A673 (cell line): ENCODE results near the gene EXD3. TPM values are rescaled to one million over a fixed set of nuclear protein-coding genes. Genes with fewer than 3 reads are reported as not detected.
"Not testable (repeated sequence)": the region's sequence is repeated elsewhere in the genome, so short reads cannot be mapped to it uniquely, and the experiment has no call there.

ENCODE experiments used
- BruUV-seq: library from RNA; stranded (reverse); fragments of 400-500 nt; replicated peaks from 2 replicates; lab custom pipeline; 2021; lab: Mats Ljungman, UMichigan
- CTCF ChIA-PET: fragments of 300-600 bp; sonication (Branson Sonifier 250); formaldehyde crosslinking; loops from one replicate; lab custom pipeline; 2022; ENCODE audit warnings: antibody characterized with exemption; lab: Charles Lee
- POLR2A ChIA-PET: fragments of 300-600 bp; sonication (Branson Sonifier 250); formaldehyde crosslinking; loops from one replicate; lab custom pipeline; 2022; ENCODE audit warnings: antibody characterized with exemption; ENCODE audit not compliant: low non-redundant PET; lab: Charles Lee
- DNase-seq: peaks from one replicate; pipeline ENCODE4 v3.0.0-alpha.2; 2015; ENCODE audit warnings: low spot score
- H3K27ac ChIP-seq: fragments of 200-600 bp; sonication (generic); 2 replicates; pipeline ENCODE4 v1.5.1; 2016; ENCODE audit warnings: mixed run types, low read depth, mild to moderate bottlenecking, mixed read lengths, antibody characterized with exemption, low read length; ENCODE audit not compliant: poor library complexity, severe bottlenecking
- H3K27me3 ChIP-seq: fragments of 200-600 bp; sonication (generic); replicated peaks from 2 replicates; pipeline ENCODE4 v1.6.1; 2017; ENCODE audit warnings: mixed run types, low read depth, mild to moderate bottlenecking, mixed read lengths, antibody characterized with exemption, low read length; ENCODE audit not compliant: insufficient read depth, poor library complexity
- H3K36me3 ChIP-seq: fragments of 200-600 bp; sonication (generic); 2 replicates; pipeline ENCODE4 v1.6.1; 2016; ENCODE audit warnings: mixed run types, mild to moderate bottlenecking, mixed read lengths, antibody characterized with exemption, low read length; ENCODE audit not compliant: insufficient read depth, poor library complexity, severe bottlenecking
- H3K4me1 ChIP-seq: fragments of 200-600 bp; sonication (generic); 2 replicates; pipeline ENCODE4 v1.6.1; 2017; ENCODE audit warnings: mixed run types, mild to moderate bottlenecking, mixed read lengths, antibody characterized with exemption, low read length; ENCODE audit not compliant: insufficient read depth, poor library complexity, severe bottlenecking
- H3K4me3 ChIP-seq: fragments of 200-600 bp; sonication (generic); 2 replicates; pipeline ENCODE4 v1.5.1; 2016; ENCODE audit warnings: low read depth, mixed run types, mild to moderate bottlenecking, mixed read lengths, low read length; ENCODE audit not compliant: poor library complexity, severe bottlenecking
- H3K9me3 ChIP-seq: fragments of 200-600 bp; sonication (generic); 2 replicates; pipeline ENCODE4 v1.6.1; 2016; ENCODE audit warnings: mixed run types, low read depth, mild to moderate bottlenecking, mixed read lengths, antibody characterized with exemption, low read length; ENCODE audit not compliant: poor library complexity, severe bottlenecking
- EZH2 ChIP-seq: fragments of 200-600 bp; sonication (generic); IDR thresholded peaks from 2 replicates; pipeline ENCODE4 v1.6.1; 2017; ENCODE audit warnings: borderline replicate concordance, low read depth, mild to moderate bottlenecking, mixed read lengths, antibody characterized with exemption, low read length; ENCODE audit not compliant: poor library complexity, severe bottlenecking
- intact Hi-C: fragments of 100-400 bp; cut with micrococcal nuclease; formaldehyde crosslinking; loops from one replicate; pipeline ENCODE4 v1.10.0; 2022; ENCODE audit not compliant: unreplicated experiment
- total RNA-seq: library from RNA; stranded (reverse); gene quantifications from 2 replicates; pipeline ENCODE4 v1.2.3, GENCODE V29; 2021
- TF ChIP-seq, protein P1 (sequence below): fragments of 300-800, 200-600 bp; sonication (generic); conservative IDR thresholded peaks from 2 replicates; pipeline ENCODE4 v1.5.1; 2017; ENCODE audit warnings: low read depth, mild to moderate bottlenecking, antibody characterized with exemption, low read length, moderate library complexity, mixed read lengths

EXD3 gene
- total RNA-seq, 1 experiment from 2014 or later: 6.3 TPM

DNA sequence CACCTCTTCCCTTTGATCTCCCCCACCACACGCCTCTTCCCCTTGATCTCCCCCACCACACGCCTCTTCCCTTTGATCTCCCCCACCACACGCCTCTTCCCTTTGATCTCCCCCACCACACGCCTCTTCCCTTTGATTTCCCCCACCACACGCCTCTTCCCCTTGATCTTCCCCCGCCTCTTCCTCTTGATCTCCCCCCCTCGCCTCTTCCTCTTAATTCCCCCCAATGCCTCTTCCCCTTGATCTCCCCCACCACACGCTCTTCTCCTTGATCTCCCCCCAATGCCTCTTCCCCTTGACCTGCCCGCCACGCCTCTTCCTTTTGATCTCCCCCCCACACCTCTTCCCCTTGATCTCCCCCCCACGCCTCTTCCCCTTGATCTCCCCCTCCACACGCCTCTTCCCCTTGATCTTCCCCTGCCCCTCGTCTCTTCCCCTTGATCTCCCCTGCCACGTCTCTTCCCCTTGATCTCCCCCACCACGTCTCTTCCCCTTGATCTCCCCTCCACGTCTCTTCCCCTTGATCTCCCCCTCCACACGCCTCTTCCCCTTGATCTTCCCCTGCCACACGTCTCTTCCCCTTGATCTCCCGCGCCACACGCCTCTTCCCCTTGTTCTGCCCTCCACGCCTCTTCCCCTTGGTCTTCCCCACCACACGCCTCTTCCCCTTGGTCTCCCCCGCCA is 27.7 kb upstream of the EXD3 start:
- peaks cover 16% of the 10 kb centered on the region for H3K36me3 ChIP-seq
- intact Hi-C loops, H3K4me3 ChIP-seq, CTCF ChIA-PET, H3K4me1 ChIP-seq, H3K27me3 ChIP-seq, POLR2A ChIA-PET, DNase-seq, H3K27ac ChIP-seq, H3K9me3 ChIP-seq, BruUV-seq: not testable (repeated sequence)

DNA sequence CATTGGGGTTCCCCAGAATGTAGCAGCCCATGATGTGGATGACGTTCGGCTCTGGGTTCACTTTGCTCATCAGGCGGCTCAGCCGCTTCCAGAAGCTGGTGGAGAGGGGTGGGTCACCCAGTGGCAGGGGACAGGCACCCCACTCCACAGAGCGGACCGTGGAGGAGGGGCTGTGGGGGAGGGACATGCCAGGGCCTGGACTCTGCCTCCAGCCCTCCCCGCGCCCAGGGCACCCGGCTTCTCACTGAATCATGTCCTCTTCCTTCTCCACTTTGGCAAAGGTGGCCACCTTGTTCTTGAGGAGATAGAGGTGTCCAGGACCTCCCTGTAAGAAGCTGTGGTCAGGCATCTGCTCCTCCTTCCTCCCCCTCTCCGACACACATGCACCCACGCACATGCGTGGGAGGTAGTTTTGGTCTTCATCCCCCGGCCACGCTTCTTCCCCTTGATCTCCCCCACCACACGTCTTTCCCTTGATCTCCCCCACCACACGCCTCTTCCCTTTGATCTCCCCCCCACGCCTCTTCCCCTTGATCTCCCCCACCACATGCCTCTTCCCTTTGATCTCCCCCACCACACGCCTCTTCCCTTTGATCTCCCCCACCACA is 27.1 kb upstream of the EXD3 start:
- H3K4me3 ChIP-seq: no peak overlapping the region
- no TSS peak for BruUV-seq
- no peak overlapping the region for H3K27ac ChIP-seq
- ChIA-PET POLR2A (no interaction called here), CTCF (no interaction called here)
- intact Hi-C loops: no loop called here
- no peaks in the 10 kb centered on the region for H3K9me3 ChIP-seq
- DNase-seq: no peak
- H3K4me1 ChIP-seq: peaks cover 13% of the 10 kb centered on the region
- peaks cover 16% of the 10 kb centered on the region for H3K36me3 ChIP-seq
- H3K27me3 ChIP-seq: no peaks in the 10 kb centered on the region
- TF ChIP-seq, protein P1, sequence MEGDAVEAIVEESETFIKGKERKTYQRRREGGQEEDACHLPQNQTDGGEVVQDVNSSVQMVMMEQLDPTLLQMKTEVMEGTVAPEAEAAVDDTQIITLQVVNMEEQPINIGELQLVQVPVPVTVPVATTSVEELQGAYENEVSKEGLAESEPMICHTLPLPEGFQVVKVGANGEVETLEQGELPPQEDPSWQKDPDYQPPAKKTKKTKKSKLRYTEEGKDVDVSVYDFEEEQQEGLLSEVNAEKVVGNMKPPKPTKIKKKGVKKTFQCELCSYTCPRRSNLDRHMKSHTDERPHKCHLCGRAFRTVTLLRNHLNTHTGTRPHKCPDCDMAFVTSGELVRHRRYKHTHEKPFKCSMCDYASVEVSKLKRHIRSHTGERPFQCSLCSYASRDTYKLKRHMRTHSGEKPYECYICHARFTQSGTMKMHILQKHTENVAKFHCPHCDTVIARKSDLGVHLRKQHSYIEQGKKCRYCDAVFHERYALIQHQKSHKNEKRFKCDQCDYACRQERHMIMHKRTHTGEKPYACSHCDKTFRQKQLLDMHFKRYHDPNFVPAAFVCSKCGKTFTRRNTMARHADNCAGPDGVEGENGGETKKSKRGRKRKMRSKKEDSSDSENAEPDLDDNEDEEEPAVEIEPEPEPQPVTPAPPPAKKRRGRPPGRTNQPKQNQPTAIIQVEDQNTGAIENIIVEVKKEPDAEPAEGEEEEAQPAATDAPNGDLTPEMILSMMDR: no peak
- no peak for TF ChIP-seq EZH2

DNA sequence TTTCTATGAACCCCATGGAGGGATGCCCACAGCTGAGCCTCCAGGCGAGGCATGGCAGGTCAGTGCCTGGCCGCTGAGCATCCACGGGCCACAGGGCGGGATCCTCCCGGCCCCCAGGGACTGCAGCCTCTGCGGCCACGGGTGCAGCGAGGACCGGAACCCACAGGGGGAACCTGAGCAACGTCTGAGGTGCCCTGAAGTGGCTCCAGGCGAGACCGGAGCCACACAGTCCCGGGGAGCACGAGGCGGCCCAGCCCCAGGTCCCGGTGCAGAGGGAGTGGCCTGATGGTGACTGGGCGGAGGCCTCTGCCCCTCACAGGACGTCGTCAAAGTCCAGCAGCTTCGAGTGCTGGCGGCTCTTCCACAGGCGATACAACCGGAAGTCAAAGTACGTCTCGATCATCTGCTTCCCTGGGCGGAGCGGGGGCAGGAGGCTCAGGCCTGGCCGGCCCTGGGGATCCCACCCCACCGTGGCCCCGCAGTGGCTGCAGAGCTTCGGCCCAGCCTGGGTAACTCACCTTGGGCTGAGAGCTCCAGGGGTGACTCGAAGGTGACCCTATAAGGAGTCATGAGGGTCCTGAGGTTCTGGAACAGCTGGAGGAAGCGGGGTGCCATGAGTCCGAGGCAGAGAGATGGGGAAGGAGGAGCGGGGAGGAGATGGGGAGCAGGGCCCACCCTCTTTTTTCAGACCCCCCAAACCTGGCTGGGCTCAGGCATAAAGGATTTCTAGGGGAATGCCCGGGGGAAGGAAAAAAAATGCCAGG is 26.3 kb upstream of the EXD3 start:
- no TSS peak for BruUV-seq
- ChIA-PET CTCF (no interaction called here), POLR2A (no interaction called here)
- H3K4me3 ChIP-seq: no peak overlapping the region
- H3K27ac ChIP-seq: no peak overlapping the region
- H3K4me1 ChIP-seq: peaks cover 11% of the 10 kb centered on the region
- H3K27me3 ChIP-seq: no peaks in the 10 kb centered on the region
- no peak for DNase-seq
- no peak for TF ChIP-seq EZH2
- TF ChIP-seq, protein P1: no peak
- H3K9me3 ChIP-seq: no peaks in the 10 kb centered on the region
- intact Hi-C loops: no loop called here
- peaks cover 16% of the 10 kb centered on the region for H3K36me3 ChIP-seq
